CD4-positive, CD25-positive, alpha-beta regulatory T cell (primary cell): ENCODE results near the gene GPRIN1. TPM values are rescaled to one million over a fixed set of nuclear protein-coding genes. Genes with fewer than 3 reads are reported as not detected.

ENCODE experiments used
- ATAC-seq, 2 donors: fragments of 150-1000 bp; cut with Tn5 transposase; one replicate each; pipeline ENCODE4 v1.10.0; 2021; ENCODE audit warnings: low read depth in 2 of 2, moderate number of reproducible peaks in 2 of 2, moderate library complexity in 1 of 2
- DNase-seq, 3 donors: peaks; one replicate each; pipeline versions ENCODE4 v3.0.0 to v3.0.0-alpha.2; 2012 to 2022; ENCODE audit warnings: mixed read lengths in 1 of 3
- H3K27ac ChIP-seq: one replicate; pipeline ENCODE4 v1.7.0; 2013; ENCODE audit warnings: mild to moderate bottlenecking, low read length; ENCODE audit not compliant: insufficient read depth, poor library complexity, severe bottlenecking
- H3K27me3 ChIP-seq: one replicate; pipeline ENCODE4 v1.7.0; 2013; ENCODE audit warnings: low read length; ENCODE audit not compliant: control insufficient read depth, insufficient read depth
- H3K36me3 ChIP-seq: one replicate; pipeline ENCODE4 v1.7.0; 2013; ENCODE audit warnings: mild to moderate bottlenecking, low read length, moderate library complexity; ENCODE audit not compliant: control insufficient read depth, insufficient read depth
- H3K4me1 ChIP-seq: 2 replicates; pipeline ENCODE4 v1.7.0; 2013; ENCODE audit warnings: mild to moderate bottlenecking, low read length; ENCODE audit not compliant: insufficient read depth, control insufficient read depth, poor library complexity, severe bottlenecking
- H3K4me3 ChIP-seq: one replicate; pipeline ENCODE4 v1.7.0; 2013; ENCODE audit warnings: low read depth, mild to moderate bottlenecking, low read length, moderate library complexity
- H3K9me3 ChIP-seq, 2 experiments: 1 replicate in 1 of 2; 2 replicates in 1 of 2; pipeline ENCODE4 v1.7.0; 2013; ENCODE audit warnings: low read length in 2 of 2, mild to moderate bottlenecking in 1 of 2, moderate library complexity in 1 of 2; ENCODE audit not compliant: control insufficient read depth in 2 of 2
- H3K27ac Mint-ChIP-seq, 3 donors: one replicate each; pipeline ENCODE4 v1.8.0; 2020 to 2022; ENCODE audit warnings: mild to moderate bottlenecking in 3 of 3, mixed read lengths in 3 of 3, moderate library complexity in 2 of 3
- H3K27me3 Mint-ChIP-seq: one replicate; pipeline ENCODE4 v1.8.0; 2022; ENCODE audit warnings: mild to moderate bottlenecking, mixed read lengths
- H3K36me3 Mint-ChIP-seq: one replicate; pipeline ENCODE4 v1.8.0; 2020; ENCODE audit warnings: mixed read lengths
- H3K4me1 Mint-ChIP-seq, 4 donors: one replicate each; pipeline ENCODE4 v1.8.0; 2020 to 2022; ENCODE audit warnings: mixed read lengths in 4 of 4, mild to moderate bottlenecking in 1 of 4
- H3K4me3 Mint-ChIP-seq, 4 donors: one replicate each; pipeline ENCODE4 v1.8.0; 2020 to 2022; ENCODE audit warnings: mild to moderate bottlenecking in 4 of 4, mixed read lengths in 4 of 4, moderate library complexity in 3 of 4
- H3K9me3 Mint-ChIP-seq, 7 donors: one replicate each; pipeline ENCODE4 v1.8.0; 2020 to 2022; ENCODE audit warnings: mixed read lengths in 7 of 7, mild to moderate bottlenecking in 3 of 7, moderate library complexity in 2 of 7
- polyA plus RNA-seq, 4 donors: library from polyadenylated mRNA; unstranded; fragments of 300-500 nt; fragmentation: Illumina TruSeq; gene quantifications; one replicate each; pipeline ENCODE4 v1.2.3, GENCODE V29; 2021
- total RNA-seq: library from RNA; stranded (reverse); gene quantifications from one replicate; pipeline ENCODE4 v1.2.3, GENCODE V29; 2022

The GPRIN1 gene
- total and polyA plus RNA-seq, 5 donors from 2014 or later, result 0.24 to 1.9 (median 0.71) TPM

GRCh38 chr5:176653401-176654385 is 43.7 kb upstream of the GPRIN1 start:
- H3K4me1 ChIP-seq, result peaks cover 26% of the 10 kb centered on the region
- H3K27me3 ChIP-seq, result no peaks in the 10 kb centered on the region
- peak overlapping the region; percentile 9 to 96 (median 87) for H3K27ac Mint-ChIP-seq
- H3K9me3 ChIP-seq, result no peaks in the 10 kb centered on the region
- peak in 1 of 3 donors; percentile 41 for DNase-seq
- H3K4me1 Mint-ChIP-seq, result peaks cover under 1 to 74% (median 38%) of the 10 kb centered on the region in 4 donors
- no peak overlapping the region for H3K4me3 ChIP-seq
- no peaks in the 10 kb centered on the region for H3K27me3 Mint-ChIP-seq
- H3K4me3 Mint-ChIP-seq, result peak overlapping the region in 1 of 4 donors; percentile 82
- H3K36me3 Mint-ChIP-seq, result peaks cover 19% of the 10 kb centered on the region
- peak; percentile 23 to 32 for ATAC-seq
- peak overlapping the region; percentile 49 for H3K27ac ChIP-seq
- peaks cover 11% of the 10 kb centered on the region for H3K36me3 ChIP-seq
- H3K9me3 Mint-ChIP-seq, result no peaks in the 10 kb centered on the region

GRCh38 chr5:176652136-176652535 is 42.2 kb upstream of the GPRIN1 start:
- Mint-ChIP-seq H3K27ac (peak overlapping the region in 1 of 3 donors; percentile 84), H3K27me3 (no peaks in the 10 kb centered on the region), H3K9me3 (no peaks in the 10 kb centered on the region), H3K36me3 (peaks cover 19% of the 10 kb centered on the region), H3K4me1 (peaks cover 0 to 75% (median 36%) of the 10 kb centered on the region in 4 donors), H3K4me3 (no peak overlapping the region)
- H3K9me3 ChIP-seq, result no peaks in the 10 kb centered on the region
- no peak overlapping the region for H3K4me3 ChIP-seq
- no peaks in the 10 kb centered on the region for H3K27me3 ChIP-seq
- ATAC-seq (no peak), DNase-seq (no peak)
- no peak overlapping the region for H3K27ac ChIP-seq
- peaks cover 33% of the 10 kb centered on the region for H3K4me1 ChIP-seq
- peaks cover 11% of the 10 kb centered on the region for H3K36me3 ChIP-seq

GRCh38 chr5:176651472-176651980 is 41.6 kb upstream of the GPRIN1 start:
- peaks cover 19% of the 10 kb centered on the region for H3K36me3 Mint-ChIP-seq
- no peaks in the 10 kb centered on the region for H3K27me3 Mint-ChIP-seq
- Histone ChIP-seq H3K4me1 (peaks cover 37% of the 10 kb centered on the region), H3K36me3 (peaks cover 8% of the 10 kb centered on the region), H3K9me3 (no peaks in the 10 kb centered on the region), H3K27me3 (no peaks in the 10 kb centered on the region), H3K4me3 (no peak overlapping the region), H3K27ac (no peak overlapping the region)
- no peak for ATAC-seq
- no peak for DNase-seq
- peaks cover 0 to 81% (median 39%) of the 10 kb centered on the region in 4 donors for H3K4me1 Mint-ChIP-seq
- no peak overlapping the region for H3K4me3 Mint-ChIP-seq
- H3K27ac Mint-ChIP-seq, result peak overlapping the region in 2 of 3 donors; percentile 67 to 84
- H3K9me3 Mint-ChIP-seq, result no peaks in the 10 kb centered on the region

GRCh38 chr5:176650354-176650884 is 40.5 kb upstream of the GPRIN1 start:
- Mint-ChIP-seq H3K4me1 (peaks cover 0 to 85% (median 42%) of the 10 kb centered on the region in 4 donors), H3K27me3 (no peaks in the 10 kb centered on the region), H3K27ac (peak overlapping the region; percentile 69 to 84 (median 75)), H3K9me3 (no peaks in the 10 kb centered on the region), H3K4me3 (peak overlapping the region; percentile 29 to 80 (median 59)), H3K36me3 (peaks cover 13% of the 10 kb centered on the region)
- Histone ChIP-seq H3K36me3 (peaks cover 8% of the 10 kb centered on the region), H3K27me3 (no peaks in the 10 kb centered on the region), H3K4me1 (peaks cover 42% of the 10 kb centered on the region), H3K9me3 (no peaks in the 10 kb centered on the region), H3K4me3 (no peak overlapping the region), H3K27ac (no peak overlapping the region)
- DNase-seq, result no peak
- no peak for ATAC-seq

GRCh38 chr5:176648474-176649194 is 38.7 kb upstream of the GPRIN1 start:
- H3K27ac Mint-ChIP-seq, result peak overlapping the region; percentile 82 to 99 (median 93)
- DNase-seq (peak; percentile 16 to 27 (median 24)), ATAC-seq (no peak)
- peaks cover 30% of the 10 kb centered on the region for H3K4me1 ChIP-seq
- peak overlapping the region; percentile 76 for H3K27ac ChIP-seq
- peaks cover 5% of the 10 kb centered on the region for H3K27me3 Mint-ChIP-seq
- H3K27me3 ChIP-seq, result no peaks in the 10 kb centered on the region
- no peaks in the 10 kb centered on the region for H3K9me3 Mint-ChIP-seq
- peaks cover 7% of the 10 kb centered on the region for H3K36me3 Mint-ChIP-seq
- peak overlapping the region; percentile 69 for H3K4me3 ChIP-seq
- peaks cover 8% of the 10 kb centered on the region for H3K36me3 ChIP-seq
- peak overlapping the region; percentile 83 to 91 (median 90) for H3K4me3 Mint-ChIP-seq
- H3K4me1 Mint-ChIP-seq, result peaks cover 0 to 74% (median 38%) of the 10 kb centered on the region in 4 donors
- no peaks in the 10 kb centered on the region for H3K9me3 ChIP-seq

GRCh38 chr5:176647843-176648473 is 38.0 kb upstream of the GPRIN1 start:
- H3K4me3 ChIP-seq, result peak overlapping the region; percentile 69
- Mint-ChIP-seq H3K4me3 (peak overlapping the region; percentile 83 to 91 (median 90)), H3K4me1 (peaks cover 0 to 67% (median 31%) of the 10 kb centered on the region in 4 donors), H3K36me3 (peaks cover under 1% of the 10 kb centered on the region), H3K9me3 (no peaks in the 10 kb centered on the region), H3K27ac (peak overlapping the region; percentile 82 to 99 (median 93)), H3K27me3 (peaks cover 5% of the 10 kb centered on the region)
- H3K27ac ChIP-seq, result peak overlapping the region; percentile 76
- peaks cover 5% of the 10 kb centered on the region for H3K36me3 ChIP-seq
- H3K9me3 ChIP-seq, result no peaks in the 10 kb centered on the region
- no peaks in the 10 kb centered on the region for H3K27me3 ChIP-seq
- peak in 1 of 3 donors; percentile 16 for DNase-seq
- no peak for ATAC-seq
- H3K4me1 ChIP-seq, result peaks cover 30% of the 10 kb centered on the region
